Measurements from ENCODE around the gene TXNRD1.

Gene TXNRD1

GRCh38 chr12:104339663-104340062 is 124.1 kb downstream of the TXNRD1 start:
- Histone ChIP-seq H3K9me3 (ENCODE audit: low read length) (no peaks in the 10 kb centered on the region), H3K9ac (ENCODE audit: low read length) (no peak overlapping the region), H3K36me3 (ENCODE audit: insufficient read depth, low read length) (peaks cover 61% of the 10 kb centered on the region), H3K27ac (ENCODE audit: low read depth, low read length) (no peak overlapping the region), H3K4me3 (ENCODE audit: low read depth in 1 of 2, low read length in 2 of 2) (no peak overlapping the region), H3K27me3 (ENCODE audit: control insufficient read depth in 1 of 2, insufficient read depth in 2 of 2, low read length in 2 of 2) (no peaks in the 10 kb centered on the region), H3K4me1 (ENCODE audit: insufficient read depth, low read length) (peaks cover 20% of the 10 kb centered on the region)

- peaks cover 56% of the 10 kb centered on the region for H3K36me3 ChIP-seq (ENCODE audit: insufficient read depth, low read length)
- H3K27ac ChIP-seq (ENCODE audit: low read depth, low read length) = no peak overlapping the region
- H3K4me1 ChIP-seq (ENCODE audit: insufficient read depth, low read length) = peaks cover 20% of the 10 kb centered on the region
- H3K4me3 ChIP-seq (ENCODE audit: low read depth in 1 of 2, low read length in 2 of 2) = no peak overlapping the region
- no peak overlapping the region for H3K9ac ChIP-seq (ENCODE audit: low read length)
- H3K9me3 ChIP-seq (ENCODE audit: low read length) = no peaks in the 10 kb centered on the region
- no peaks in the 10 kb centered on the region for H3K27me3 ChIP-seq (ENCODE audit: control insufficient read depth in 1 of 2, insufficient read depth in 2 of 2, low read length in 2 of 2)
These were observed 124.6 kb downstream of the TXNRD1 start for GRCh38 chr12:104340177-104340576.

- Histone ChIP-seq H3K4me1 (ENCODE audit: insufficient read depth, low read length) (peaks cover 20% of the 10 kb centered on the region), H3K36me3 (ENCODE audit: insufficient read depth, low read length) (peaks cover 51% of the 10 kb centered on the region), H3K9me3 (ENCODE audit: low read length) (no peaks in the 10 kb centered on the region), H3K27ac (ENCODE audit: low read depth, low read length) (no peak overlapping the region), H3K4me3 (ENCODE audit: low read depth in 1 of 2, low read length in 2 of 2) (no peak overlapping the region), H3K27me3 (ENCODE audit: control insufficient read depth in 1 of 2, insufficient read depth in 2 of 2, low read length in 2 of 2) (no peaks in the 10 kb centered on the region), H3K9ac (ENCODE audit: low read length) (no peak overlapping the region)
These were observed 125.5 kb downstream of the TXNRD1 start for GRCh38 chr12:104340925-104341611.

GRCh38 chr12:104342147-104342546 is 126.6 kb downstream of the TXNRD1 start:
- H3K27me3 ChIP-seq (ENCODE audit: control insufficient read depth in 1 of 2, insufficient read depth in 2 of 2, low read length in 2 of 2) = no peaks in the 10 kb centered on the region
- H3K9me3 ChIP-seq (ENCODE audit: low read length) = no peaks in the 10 kb centered on the region
- peaks cover 45% of the 10 kb centered on the region for H3K36me3 ChIP-seq (ENCODE audit: insufficient read depth, low read length)
- no peak overlapping the region for H3K4me3 ChIP-seq (ENCODE audit: low read depth in 1 of 2, low read length in 2 of 2)
- H3K27ac ChIP-seq (ENCODE audit: low read depth, low read length) = no peak overlapping the region
- H3K4me1 ChIP-seq (ENCODE audit: insufficient read depth, low read length) = peaks cover 20% of the 10 kb centered on the region
- H3K9ac ChIP-seq (ENCODE audit: low read length) = no peak overlapping the region

GRCh38 chr12:104342635-104343249 is 127.2 kb downstream of the TXNRD1 start:
- Histone ChIP-seq H3K4me3 (ENCODE audit: low read depth in 1 of 2, low read length in 2 of 2) (no peak overlapping the region), H3K4me1 (ENCODE audit: insufficient read depth, low read length) (peaks cover 20% of the 10 kb centered on the region), H3K27me3 (ENCODE audit: control insufficient read depth in 1 of 2, insufficient read depth in 2 of 2, low read length in 2 of 2) (no peaks in the 10 kb centered on the region), H3K9me3 (ENCODE audit: low read length) (no peaks in the 10 kb centered on the region), H3K36me3 (ENCODE audit: insufficient read depth, low read length) (peaks cover 51% of the 10 kb centered on the region), H3K9ac (ENCODE audit: low read length) (no peak overlapping the region), H3K27ac (ENCODE audit: low read depth, low read length) (no peak overlapping the region)

GRCh38 chr12:104344682-104345081 is 129.1 kb downstream of the TXNRD1 start:
- Histone ChIP-seq H3K27ac (ENCODE audit: low read depth, low read length) (no peak overlapping the region), H3K9ac (ENCODE audit: low read length) (no peak overlapping the region), H3K27me3 (ENCODE audit: control insufficient read depth in 1 of 2, insufficient read depth in 2 of 2, low read length in 2 of 2) (no peaks in the 10 kb centered on the region), H3K4me1 (ENCODE audit: insufficient read depth, low read length) (peaks cover 17% of the 10 kb centered on the region), H3K4me3 (ENCODE audit: low read depth in 1 of 2, low read length in 2 of 2) (no peak overlapping the region), H3K36me3 (ENCODE audit: insufficient read depth, low read length) (peaks cover 54% of the 10 kb centered on the region), H3K9me3 (ENCODE audit: low read length) (no peaks in the 10 kb centered on the region)

GRCh38 chr12:104345234-104346066 is 129.9 kb downstream of the TXNRD1 start:
- no peak overlapping the region for H3K9ac ChIP-seq (ENCODE audit: low read length)
- no peaks in the 10 kb centered on the region for H3K27me3 ChIP-seq (ENCODE audit: control insufficient read depth in 1 of 2, insufficient read depth in 2 of 2, low read length in 2 of 2)
- no peak overlapping the region for H3K27ac ChIP-seq (ENCODE audit: low read depth, low read length)
- peaks cover 50% of the 10 kb centered on the region for H3K36me3 ChIP-seq (ENCODE audit: insufficient read depth, low read length)
- H3K9me3 ChIP-seq (ENCODE audit: low read length) = no peaks in the 10 kb centered on the region
- H3K4me3 ChIP-seq (ENCODE audit: low read depth in 1 of 2, low read length in 2 of 2) = no peak overlapping the region
- H3K4me1 ChIP-seq (ENCODE audit: insufficient read depth, low read length) = peaks cover 10% of the 10 kb centered on the region

GRCh38 chr12:104347374-104348075 is 131.9 kb downstream of the TXNRD1 start:
- Histone ChIP-seq H3K4me1 (ENCODE audit: insufficient read depth, low read length) (no peaks in the 10 kb centered on the region), H3K9ac (ENCODE audit: low read length) (no peak overlapping the region), H3K27me3 (ENCODE audit: control insufficient read depth in 1 of 2, insufficient read depth in 2 of 2, low read length in 2 of 2) (no peaks in the 10 kb centered on the region), H3K36me3 (ENCODE audit: insufficient read depth, low read length) (peaks cover 40% of the 10 kb centered on the region), H3K27ac (ENCODE audit: low read depth, low read length) (no peak overlapping the region), H3K4me3 (ENCODE audit: low read depth in 1 of 2, low read length in 2 of 2) (no peak overlapping the region), H3K9me3 (ENCODE audit: low read length) (no peaks in the 10 kb centered on the region)

- H3K9ac ChIP-seq (ENCODE audit: low read length) = no peak overlapping the region
- H3K36me3 ChIP-seq (ENCODE audit: insufficient read depth, low read length) = peaks cover 32% of the 10 kb centered on the region
- no peaks in the 10 kb centered on the region for H3K9me3 ChIP-seq (ENCODE audit: low read length)
- H3K27ac ChIP-seq (ENCODE audit: low read depth, low read length) = no peak overlapping the region
- no peak overlapping the region for H3K4me3 ChIP-seq (ENCODE audit: low read depth in 1 of 2, low read length in 2 of 2)
- no peaks in the 10 kb centered on the region for H3K27me3 ChIP-seq (ENCODE audit: control insufficient read depth in 1 of 2, insufficient read depth in 2 of 2, low read length in 2 of 2)
- no peaks in the 10 kb centered on the region for H3K4me1 ChIP-seq (ENCODE audit: insufficient read depth, low read length)
These were observed 132.9 kb downstream of the TXNRD1 start for GRCh38 chr12:104348283-104348993.

- Histone ChIP-seq H3K27ac (ENCODE audit: low read depth, low read length) (no peak overlapping the region), H3K36me3 (ENCODE audit: insufficient read depth, low read length) (peaks cover 32% of the 10 kb centered on the region), H3K9ac (ENCODE audit: low read length) (no peak overlapping the region), H3K27me3 (ENCODE audit: control insufficient read depth in 1 of 2, insufficient read depth in 2 of 2, low read length in 2 of 2) (no peaks in the 10 kb centered on the region), H3K4me3 (ENCODE audit: low read depth in 1 of 2, low read length in 2 of 2) (no peak overlapping the region), H3K9me3 (ENCODE audit: low read length) (no peaks in the 10 kb centered on the region), H3K4me1 (ENCODE audit: insufficient read depth, low read length) (no peaks in the 10 kb centered on the region)
These were observed 133.5 kb downstream of the TXNRD1 start for GRCh38 chr12:104348994-104349494.

Measured in muscle layer of colon (tissue), 2 donors.